GM12874 (cell line): ENCODE results near the gene ARHGEF10L.

Experiments used
- TF ChIP-seq, protein P1 (sequence below): IDR thresholded peaks from 2 replicates; pipeline ENCODE4 v1.5.1; 2011; ENCODE audit warnings: low read depth, mild to moderate bottlenecking, control low read depth, low read length, moderate library complexity; ENCODE audit not compliant: insufficient read depth

The ARHGEF10L gene

DNA sequence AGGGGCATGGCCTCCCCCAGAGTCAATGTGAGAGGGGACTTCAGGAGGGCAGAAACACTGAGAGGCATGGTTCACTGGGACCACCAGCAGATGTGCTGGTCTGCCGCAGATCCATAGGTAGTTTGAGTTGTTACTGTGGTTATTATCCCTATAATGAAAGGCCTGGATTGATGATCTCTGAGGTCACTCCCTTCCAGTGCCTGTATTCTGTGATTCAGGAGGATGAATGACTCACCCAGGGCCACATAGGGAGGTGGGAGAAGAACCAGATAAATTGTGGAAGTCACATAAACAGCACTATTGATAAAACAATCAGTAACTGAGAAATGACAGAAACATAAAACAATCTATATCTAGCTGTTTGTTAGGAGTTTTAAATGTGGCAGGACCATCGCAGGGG is 193.0 kb downstream of the ARHGEF10L start:
- TF ChIP-seq, protein P1, sequence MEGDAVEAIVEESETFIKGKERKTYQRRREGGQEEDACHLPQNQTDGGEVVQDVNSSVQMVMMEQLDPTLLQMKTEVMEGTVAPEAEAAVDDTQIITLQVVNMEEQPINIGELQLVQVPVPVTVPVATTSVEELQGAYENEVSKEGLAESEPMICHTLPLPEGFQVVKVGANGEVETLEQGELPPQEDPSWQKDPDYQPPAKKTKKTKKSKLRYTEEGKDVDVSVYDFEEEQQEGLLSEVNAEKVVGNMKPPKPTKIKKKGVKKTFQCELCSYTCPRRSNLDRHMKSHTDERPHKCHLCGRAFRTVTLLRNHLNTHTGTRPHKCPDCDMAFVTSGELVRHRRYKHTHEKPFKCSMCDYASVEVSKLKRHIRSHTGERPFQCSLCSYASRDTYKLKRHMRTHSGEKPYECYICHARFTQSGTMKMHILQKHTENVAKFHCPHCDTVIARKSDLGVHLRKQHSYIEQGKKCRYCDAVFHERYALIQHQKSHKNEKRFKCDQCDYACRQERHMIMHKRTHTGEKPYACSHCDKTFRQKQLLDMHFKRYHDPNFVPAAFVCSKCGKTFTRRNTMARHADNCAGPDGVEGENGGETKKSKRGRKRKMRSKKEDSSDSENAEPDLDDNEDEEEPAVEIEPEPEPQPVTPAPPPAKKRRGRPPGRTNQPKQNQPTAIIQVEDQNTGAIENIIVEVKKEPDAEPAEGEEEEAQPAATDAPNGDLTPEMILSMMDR: no peak

DNA sequence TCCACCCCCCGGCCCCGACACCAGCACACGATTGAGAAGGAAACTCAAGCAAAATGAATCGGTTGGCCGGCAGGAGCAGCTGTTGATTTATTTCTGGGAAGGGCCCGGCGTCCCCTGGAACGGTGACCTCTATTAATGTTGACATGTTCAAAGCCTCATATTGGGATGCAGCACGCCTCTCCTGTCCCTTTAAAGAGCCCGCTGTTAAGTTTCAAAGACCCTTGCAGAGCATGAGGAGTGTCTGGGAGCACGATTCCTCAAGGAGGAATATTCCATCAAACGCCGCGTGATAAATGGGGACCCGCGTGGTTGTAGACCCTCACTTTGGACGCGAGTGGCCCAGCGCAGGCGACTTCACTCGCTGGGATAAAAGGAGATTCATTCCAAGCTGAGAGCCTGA is 194.2 kb downstream of the ARHGEF10L start:
- TF ChIP-seq, protein P1: no peak

DNA sequence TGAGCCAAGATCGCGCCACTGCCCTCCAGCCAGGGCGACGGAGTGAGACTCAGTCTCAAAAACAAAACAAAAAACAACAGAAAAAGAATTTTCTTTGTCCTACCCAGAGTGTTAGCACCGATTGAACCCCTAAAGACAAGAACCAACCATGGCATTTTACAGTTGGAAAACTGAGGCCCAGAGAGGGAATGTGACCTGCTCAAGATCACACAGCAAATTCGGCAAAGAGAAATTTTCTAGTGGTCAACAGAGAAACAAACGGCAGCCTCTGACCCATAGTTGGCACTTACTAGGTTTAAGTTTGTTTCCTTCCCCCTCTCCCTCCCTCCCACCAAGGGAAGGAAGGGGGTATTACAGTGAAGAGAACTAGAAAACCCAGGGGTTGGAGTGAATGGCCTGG is 195.1 kb downstream of the ARHGEF10L start:
- TF ChIP-seq, protein P1: no peak

DNA sequence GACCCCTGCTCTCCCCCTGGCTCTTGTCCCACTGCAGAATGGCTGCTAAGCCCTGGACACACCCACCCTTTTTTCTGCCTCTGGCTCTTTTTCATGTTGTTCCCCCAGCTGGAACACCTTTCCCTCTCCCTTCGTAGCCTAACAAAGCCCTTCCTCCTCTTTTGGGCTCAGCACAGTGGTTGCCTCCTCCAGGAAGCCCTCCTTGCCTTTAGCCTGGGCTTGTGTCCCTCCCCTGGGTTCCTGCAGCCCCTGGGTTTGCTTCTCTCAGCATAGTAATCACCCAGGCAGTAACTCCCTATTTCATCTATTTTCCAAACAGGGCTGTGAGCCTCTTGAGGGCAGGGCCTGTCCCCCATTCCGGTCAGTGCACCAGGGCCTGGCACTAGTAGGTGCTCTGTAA is 195.8 kb downstream of the ARHGEF10L start:
- TF ChIP-seq, protein P1: no peak

DNA sequence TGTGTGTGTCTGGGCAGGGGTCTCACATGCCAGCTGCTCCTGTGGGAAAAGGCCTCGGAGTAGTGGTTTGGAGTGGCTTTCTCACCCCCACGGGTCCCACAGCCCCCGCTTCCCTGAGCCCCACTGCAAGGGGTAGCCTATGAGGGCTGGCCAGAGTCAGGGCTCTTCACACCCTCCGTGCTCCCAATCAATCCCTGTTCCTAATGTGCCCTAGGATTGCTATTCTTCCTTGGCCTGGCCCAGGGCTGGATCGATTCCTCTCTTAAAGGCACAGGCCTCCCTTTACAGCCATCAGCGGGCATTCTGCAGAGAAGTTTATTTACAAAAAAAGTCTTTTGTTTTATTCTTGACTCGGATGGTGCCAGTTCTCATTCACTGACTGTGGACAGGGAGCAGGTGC is 196.3 kb downstream of the ARHGEF10L start:
- TF ChIP-seq, protein P1: no peak

DNA sequence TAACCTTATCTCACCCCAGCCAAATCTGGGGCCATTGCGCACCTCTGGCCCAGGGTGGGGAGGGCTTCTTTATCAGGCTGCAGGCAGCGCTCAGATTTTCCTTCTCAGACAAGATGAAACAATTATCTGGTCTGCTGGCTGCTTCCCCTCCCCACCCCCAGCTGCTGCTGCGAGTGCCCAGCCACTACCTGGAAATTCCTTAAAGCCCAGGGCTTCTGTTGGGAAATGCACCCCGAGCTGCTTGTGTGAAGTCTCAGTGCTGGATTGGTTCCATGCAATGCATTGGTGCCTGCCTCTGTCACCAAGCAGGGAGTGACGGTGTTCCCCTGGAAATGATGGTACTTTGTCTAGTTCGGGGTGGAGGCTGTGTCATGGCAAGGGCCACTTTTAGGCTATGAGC is 197.1 kb downstream of the ARHGEF10L start:
- TF ChIP-seq, protein P1: no peak

DNA sequence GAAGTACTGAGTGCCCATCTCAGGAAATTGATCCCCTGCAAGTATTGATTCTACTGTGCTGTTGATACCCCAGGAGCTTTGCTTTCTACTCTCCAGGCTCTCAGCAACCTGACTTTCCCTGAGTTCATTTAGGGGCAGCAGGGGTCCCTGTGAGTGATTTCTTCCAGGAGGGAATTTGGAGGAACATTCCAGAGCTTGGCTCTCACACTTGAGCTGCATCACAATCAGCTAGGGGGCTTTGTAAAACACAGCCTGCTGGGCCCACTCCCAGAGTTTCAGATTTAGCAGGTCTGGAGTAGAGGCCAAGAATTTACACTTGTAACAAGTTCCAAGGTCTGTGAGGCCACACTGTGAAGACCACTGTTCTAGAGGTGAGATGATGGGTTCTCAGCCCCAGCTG is 199.6 kb downstream of the ARHGEF10L start:
- TF ChIP-seq, protein P1: no peak

DNA sequence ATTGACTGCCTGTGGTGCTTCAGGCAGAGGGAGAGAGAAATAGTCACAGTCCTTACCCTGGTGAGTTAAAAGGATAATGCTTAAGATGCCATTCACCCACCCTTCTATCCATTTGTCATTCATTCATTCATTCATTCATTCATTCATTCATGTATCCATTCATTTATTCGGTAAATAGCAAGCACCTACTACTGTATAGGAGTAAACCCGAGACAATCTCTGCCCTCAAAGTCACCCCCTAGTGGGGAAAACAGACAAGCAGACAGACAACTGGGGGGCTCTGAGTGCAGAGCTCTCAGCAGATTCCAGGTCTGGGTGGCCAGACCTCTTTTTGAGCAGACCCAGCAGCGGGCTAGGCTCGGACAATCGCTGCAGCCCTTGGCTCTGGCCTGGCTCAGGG is 201.6 kb downstream of the ARHGEF10L start:
- TF ChIP-seq, protein P1: no peak
